ENCODE data around the gene CHSY3.

DNA sequence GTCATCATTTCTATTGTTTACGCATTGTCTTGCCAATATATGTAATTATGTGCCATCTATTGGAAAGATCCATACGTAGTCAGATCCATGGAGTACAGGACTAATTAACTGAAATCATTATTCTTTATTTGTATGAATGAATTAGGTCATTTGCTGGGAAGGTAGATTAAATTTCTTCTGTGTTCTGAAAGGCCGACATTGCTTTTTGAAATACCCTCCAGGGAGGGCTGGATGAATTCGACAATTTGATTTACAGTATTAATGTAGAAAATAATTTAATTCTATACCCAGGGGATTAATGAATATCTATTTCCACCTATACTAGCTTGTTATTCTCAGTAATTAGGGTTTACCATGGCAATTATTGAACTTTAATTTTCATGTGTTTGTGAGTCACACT, 117.6 kb downstream of the CHSY3 start:
- TF ChIP-seq MAX (IDR thresholded peaks at IDR 0.05) (no peak), TCF12 (IDR thresholded peaks at IDR 0.05; ENCODE audit: low read depth) (no peak), EP300 (IDR thresholded peaks at IDR 0.05; ENCODE audit: borderline replicate concordance) (no peak), TAF1 (IDR thresholded peaks at IDR 0.05; ENCODE audit: low read depth) (no peak), FOXM1 (IDR thresholded peaks at IDR 0.05; ENCODE audit: borderline replicate concordance, low read depth) (no peak)

Measured in Ishikawa (cell line).